K562 (cell line): ENCODE measurements around the gene LMF2. TPM values are rescaled to one million over a fixed set of nuclear protein-coding genes. Genes with fewer than 3 reads are reported as not detected.

Source experiments
- DDX20 ChIP-seq: fragments of 450-650 bp; IDR thresholded peaks from 2 replicates; pipeline ENCODE4 v1.6.1; 2016; ENCODE audit warnings: missing genetic modification characterization, low read depth, mild to moderate bottlenecking, missing compliant biosample characterization, moderate library complexity
- DIDO1 ChIP-seq: fragments of 450-650 bp; IDR thresholded peaks from 2 replicates; pipeline ENCODE4 v1.6.1; 2016; ENCODE audit warnings: low read depth, missing biosample characterization, missing genetic modification characterization
- GTF2A2 ChIP-seq: IDR thresholded peaks from 2 replicates; pipeline ENCODE4 v1.6.1; 2016; ENCODE audit warnings: mild to moderate bottlenecking, missing genetic modification characterization, missing compliant biosample characterization
- MXI1 ChIP-seq: IDR thresholded peaks from 2 replicates; pipeline ENCODE4 v1.6.1; 2011; ENCODE audit warnings: low read depth, mild to moderate bottlenecking, improper control_type of control experiment, low read length
- NELFE ChIP-seq: IDR thresholded peaks from 2 replicates; pipeline ENCODE4 v1.6.1; 2011; ENCODE audit warnings: mild to moderate bottlenecking; ENCODE audit not compliant: insufficient read depth, insufficient read length
- ZFP30 ChIP-seq: fragments of 250-450 bp; sonication (Bioruptor Pico); IDR thresholded peaks from 2 replicates; pipeline ENCODE4 v1.8.0; 2022; ENCODE audit warnings: moderate library complexity, mild to moderate bottlenecking, inconsistent platforms, borderline replicate concordance
- ZNF445 ChIP-seq: fragments of 250-450 bp; sonication (Bioruptor Pico); IDR thresholded peaks from 2 replicates; pipeline ENCODE4 v1.4.0; 2020; ENCODE audit warnings: low read depth, mild to moderate bottlenecking, moderate library complexity
- ZNF644 ChIP-seq: fragments of 200-800 bp; sonication (Bioruptor generic); IDR thresholded peaks from 2 replicates; pipeline ENCODE4 v1.6.1; 2016; ENCODE audit warnings: low read depth, missing genetic modification characterization, missing compliant biosample characterization
- ZSCAN29 ChIP-seq: fragments of 450-650 bp; IDR thresholded peaks from 2 replicates; pipeline ENCODE4 v1.6.1; 2017
- polyA plus RNA-seq, 8 experiments: library from polyadenylated mRNA; depleted of rRNA in 4 of 8; stranded (reverse) in 5 of 8; unstranded in 3 of 8; fragments of >200 nt; fragmentation: Nextera tagmentation in 2 of 8; fragmentation: Illumina TruSeq in 1 of 8; extraction: Ambion mirVana in 2 of 8; extraction: Trizol in 1 of 8; gene quantifications; 2 replicates each; pipeline versions ENCODE4 v1.2.1 to v1.2.3, GENCODE V29; 2011 to 2014; ENCODE audit warnings: inconsistent platforms in 1 of 8, missing spikeins in 1 of 8
- total RNA-seq, 7 experiments: library from RNA; depleted of rRNA in 6 of 7; stranded (reverse); fragments of >200 nt in 6 of 7; fragmentation: Illumina TruSeq in 2 of 7; extraction: Trizol in 2 of 7; gene quantifications; 2 replicates each; pipeline versions ENCODE4 v1.2.1 to v1.2.3, GENCODE V29; 2011 to 2021; ENCODE audit warnings: low replicate concordance in 1 of 7
- TF ChIP-seq, protein P1 (sequence below), 2 experiments: fragments of 450-650 bp; IDR thresholded peaks; 2 replicates each; pipeline ENCODE4 v1.6.1; 2016; ENCODE audit warnings: mild to moderate bottlenecking in 2 of 2, borderline replicate concordance in 1 of 2, low read depth in 1 of 2, moderate library complexity in 1 of 2
- TF ChIP-seq, protein P2 (sequence below): sonication (generic); formaldehyde crosslinking; IDR thresholded peaks from 2 replicates; pipeline ENCODE4 v1.8.0; 2022; ENCODE audit warnings: missing genetic modification reagents, mild to moderate bottlenecking, borderline replicate concordance
- TF ChIP-seq, protein P3 (sequence below): sonication (generic); formaldehyde crosslinking; IDR thresholded peaks from 2 replicates; pipeline ENCODE4 v1.8.1; 2023; ENCODE audit warnings: mild to moderate bottlenecking, missing genetic modification reagents
- TF ChIP-seq, protein P4 (sequence below), 2 experiments: fragments of 450-650 bp; conservative IDR thresholded peaks; 2 replicates each; pipeline ENCODE4 v1.6.1; 2017; ENCODE audit warnings: mild to moderate bottlenecking in 2 of 2, moderate library complexity in 2 of 2

Gene LMF2
- total and polyA plus RNA-seq, 9 of the 15 experiments (the other 6 are each of a cell fraction or from before 2014, with no cell fraction given): 0.08 to 37.1 (median 7.6) TPM

DNA sequence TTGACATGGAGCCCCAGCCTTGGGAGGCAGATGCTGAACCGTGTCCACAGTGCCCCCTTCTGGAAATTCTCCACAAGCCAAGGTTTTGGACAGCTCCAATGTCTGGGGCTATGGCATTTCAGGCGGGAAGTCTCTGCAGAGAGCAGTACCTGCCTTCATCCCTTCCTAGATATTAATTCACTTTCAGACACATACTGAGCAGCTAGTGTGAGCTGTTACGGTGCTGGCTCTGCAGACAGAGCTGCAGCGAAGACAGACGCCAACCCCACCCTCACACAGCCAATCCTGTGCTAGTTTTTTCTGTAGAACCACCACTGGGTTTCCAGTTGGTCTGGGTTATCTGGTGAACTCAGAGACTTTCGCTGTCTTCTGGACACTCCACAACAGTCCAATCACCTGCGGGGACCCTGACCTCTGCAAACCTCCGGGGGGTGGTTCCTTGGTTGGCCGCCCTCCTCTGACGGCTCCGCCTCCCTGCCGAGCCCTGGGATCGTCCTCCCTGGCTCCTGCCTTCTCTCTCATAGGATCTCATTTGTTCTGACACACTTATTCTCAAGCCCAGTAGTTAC is 9.1 kb downstream of the LMF2 start (continued):
- TF ChIP-seq, protein P1, sequence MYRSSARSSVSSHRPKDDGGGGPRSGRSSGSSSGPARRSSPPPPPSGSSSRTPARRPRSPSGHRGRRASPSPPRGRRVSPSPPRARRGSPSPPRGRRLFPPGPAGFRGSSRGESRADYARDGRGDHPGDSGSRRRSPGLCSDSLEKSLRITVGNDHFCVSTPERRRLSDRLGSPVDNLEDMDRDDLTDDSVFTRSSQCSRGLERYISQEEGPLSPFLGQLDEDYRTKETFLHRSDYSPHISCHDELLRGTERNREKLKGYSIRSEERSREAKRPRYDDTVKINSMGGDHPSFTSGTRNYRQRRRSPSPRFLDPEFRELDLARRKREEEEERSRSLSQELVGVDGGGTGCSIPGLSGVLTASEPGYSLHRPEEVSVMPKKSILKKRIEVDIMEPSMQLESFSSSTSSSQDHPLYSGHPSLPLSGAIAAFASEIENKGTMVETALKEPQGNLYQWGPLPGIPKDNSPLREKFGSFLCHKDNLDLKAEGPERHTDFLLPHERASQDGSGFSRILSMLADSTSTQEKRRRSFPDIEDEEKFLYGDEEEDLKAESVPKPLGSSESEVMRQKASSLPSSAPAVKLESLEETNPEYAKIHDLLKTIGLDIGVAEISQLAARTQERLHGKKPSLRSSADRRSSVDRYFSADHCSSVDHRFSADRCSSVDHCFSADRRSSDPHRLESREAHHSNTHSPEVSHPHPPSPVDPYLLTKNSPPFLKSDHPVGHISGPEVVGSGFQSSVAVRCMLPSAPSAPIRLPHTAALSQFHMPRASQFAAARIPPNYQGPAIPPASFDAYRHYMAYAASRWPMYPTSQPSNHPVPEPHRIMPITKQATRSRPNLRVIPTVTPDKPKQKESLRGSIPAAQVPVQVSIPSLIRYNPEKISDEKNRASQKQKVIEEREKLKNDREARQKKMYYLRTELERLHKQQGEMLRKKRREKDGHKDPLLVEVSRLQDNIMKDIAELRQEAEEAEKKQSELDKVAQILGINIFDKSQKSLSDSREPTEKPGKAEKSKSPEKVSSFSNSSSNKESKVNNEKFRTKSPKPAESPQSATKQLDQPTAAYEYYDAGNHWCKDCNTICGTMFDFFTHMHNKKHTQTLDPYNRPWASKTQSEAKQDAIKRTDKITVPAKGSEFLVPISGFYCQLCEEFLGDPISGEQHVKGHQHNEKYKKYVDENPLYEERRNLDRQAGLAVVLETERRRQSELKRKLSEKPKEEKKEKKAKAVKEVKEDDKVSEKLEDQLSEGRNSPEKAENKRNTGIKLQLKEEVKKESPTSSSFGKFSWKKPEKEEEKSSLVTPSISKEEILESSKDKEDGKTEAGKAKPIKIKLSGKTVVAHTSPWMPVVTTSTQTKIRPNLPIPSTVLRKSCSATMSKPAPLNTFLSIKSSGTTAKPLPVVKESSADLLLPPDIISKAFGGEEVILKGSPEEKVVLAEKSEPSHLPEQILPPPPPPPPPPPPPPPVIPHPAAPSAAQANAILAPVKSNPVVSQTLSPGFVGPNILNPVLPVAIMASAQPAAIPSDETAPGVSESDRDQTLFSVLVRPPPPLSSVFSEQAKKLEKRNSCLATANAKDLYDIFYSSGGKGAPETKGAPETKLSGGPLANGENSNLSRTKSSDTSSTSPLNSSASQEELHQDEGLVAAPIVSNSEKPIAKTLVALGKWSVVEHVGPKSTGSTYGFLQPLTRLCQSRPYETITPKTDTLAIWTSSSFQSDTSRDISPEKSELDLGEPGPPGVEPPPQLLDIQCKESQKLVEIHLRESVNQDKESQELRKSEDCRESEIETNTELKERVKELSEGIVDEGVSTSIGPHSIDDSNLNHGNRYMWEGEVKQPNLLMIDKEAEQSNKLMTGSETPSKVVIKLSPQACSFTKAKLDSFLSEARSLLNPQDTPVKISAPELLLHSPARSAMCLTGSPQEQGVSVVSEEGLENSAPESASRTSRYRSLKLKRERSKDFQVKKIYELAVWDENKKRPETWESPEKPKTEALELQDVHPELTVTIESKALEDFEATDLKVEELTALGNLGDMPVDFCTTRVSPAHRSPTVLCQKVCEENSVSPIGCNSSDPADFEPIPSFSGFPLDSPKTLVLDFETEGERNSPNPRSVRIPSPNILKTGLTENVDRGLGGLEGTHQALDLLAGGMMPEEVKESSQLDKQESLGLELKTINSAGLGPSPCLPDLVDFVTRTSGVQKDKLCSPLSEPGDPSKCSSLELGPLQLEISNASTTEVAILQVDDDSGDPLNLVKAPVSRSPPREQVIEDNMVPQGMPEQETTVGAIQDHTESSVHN (IDR thresholded peaks at IDR 0.05; ENCODE audit: borderline replicate concordance in 1 of 2, low read depth in 1 of 2): no peak
- TF ChIP-seq ZFP30 (CRISPR knock-in tag) (no peak), NELFE (no peak), MXI1 (no peak), ZNF644 (no peak), ZNF445 (no peak), DDX20 (no peak), GTF2A2 (tag) (no peak), ZSCAN29 (no peak), DIDO1 (tag) (no peak)
- TF ChIP-seq, protein P2, sequence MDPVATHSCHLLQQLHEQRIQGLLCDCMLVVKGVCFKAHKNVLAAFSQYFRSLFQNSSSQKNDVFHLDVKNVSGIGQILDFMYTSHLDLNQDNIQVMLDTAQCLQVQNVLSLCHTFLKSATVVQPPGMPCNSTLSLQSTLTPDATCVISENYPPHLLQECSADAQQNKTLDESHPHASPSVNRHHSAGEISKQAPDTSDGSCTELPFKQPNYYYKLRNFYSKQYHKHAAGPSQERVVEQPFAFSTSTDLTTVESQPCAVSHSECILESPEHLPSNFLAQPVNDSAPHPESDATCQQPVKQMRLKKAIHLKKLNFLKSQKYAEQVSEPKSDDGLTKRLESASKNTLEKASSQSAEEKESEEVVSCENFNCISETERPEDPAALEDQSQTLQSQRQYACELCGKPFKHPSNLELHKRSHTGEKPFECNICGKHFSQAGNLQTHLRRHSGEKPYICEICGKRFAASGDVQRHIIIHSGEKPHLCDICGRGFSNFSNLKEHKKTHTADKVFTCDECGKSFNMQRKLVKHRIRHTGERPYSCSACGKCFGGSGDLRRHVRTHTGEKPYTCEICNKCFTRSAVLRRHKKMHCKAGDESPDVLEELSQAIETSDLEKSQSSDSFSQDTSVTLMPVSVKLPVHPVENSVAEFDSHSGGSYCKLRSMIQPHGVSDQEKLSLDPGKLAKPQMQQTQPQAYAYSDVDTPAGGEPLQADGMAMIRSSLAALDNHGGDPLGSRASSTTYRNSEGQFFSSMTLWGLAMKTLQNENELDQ: no peak
- TF ChIP-seq, protein P3, sequence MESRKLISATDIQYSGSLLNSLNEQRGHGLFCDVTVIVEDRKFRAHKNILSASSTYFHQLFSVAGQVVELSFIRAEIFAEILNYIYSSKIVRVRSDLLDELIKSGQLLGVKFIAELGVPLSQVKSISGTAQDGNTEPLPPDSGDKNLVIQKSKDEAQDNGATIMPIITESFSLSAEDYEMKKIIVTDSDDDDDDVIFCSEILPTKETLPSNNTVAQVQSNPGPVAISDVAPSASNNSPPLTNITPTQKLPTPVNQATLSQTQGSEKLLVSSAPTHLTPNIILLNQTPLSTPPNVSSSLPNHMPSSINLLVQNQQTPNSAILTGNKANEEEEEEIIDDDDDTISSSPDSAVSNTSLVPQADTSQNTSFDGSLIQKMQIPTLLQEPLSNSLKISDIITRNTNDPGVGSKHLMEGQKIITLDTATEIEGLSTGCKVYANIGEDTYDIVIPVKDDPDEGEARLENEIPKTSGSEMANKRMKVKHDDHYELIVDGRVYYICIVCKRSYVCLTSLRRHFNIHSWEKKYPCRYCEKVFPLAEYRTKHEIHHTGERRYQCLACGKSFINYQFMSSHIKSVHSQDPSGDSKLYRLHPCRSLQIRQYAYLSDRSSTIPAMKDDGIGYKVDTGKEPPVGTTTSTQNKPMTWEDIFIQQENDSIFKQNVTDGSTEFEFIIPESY: peak; percentile 40; the same call in 1 of the 2 replicates
- TF ChIP-seq, protein P4, sequence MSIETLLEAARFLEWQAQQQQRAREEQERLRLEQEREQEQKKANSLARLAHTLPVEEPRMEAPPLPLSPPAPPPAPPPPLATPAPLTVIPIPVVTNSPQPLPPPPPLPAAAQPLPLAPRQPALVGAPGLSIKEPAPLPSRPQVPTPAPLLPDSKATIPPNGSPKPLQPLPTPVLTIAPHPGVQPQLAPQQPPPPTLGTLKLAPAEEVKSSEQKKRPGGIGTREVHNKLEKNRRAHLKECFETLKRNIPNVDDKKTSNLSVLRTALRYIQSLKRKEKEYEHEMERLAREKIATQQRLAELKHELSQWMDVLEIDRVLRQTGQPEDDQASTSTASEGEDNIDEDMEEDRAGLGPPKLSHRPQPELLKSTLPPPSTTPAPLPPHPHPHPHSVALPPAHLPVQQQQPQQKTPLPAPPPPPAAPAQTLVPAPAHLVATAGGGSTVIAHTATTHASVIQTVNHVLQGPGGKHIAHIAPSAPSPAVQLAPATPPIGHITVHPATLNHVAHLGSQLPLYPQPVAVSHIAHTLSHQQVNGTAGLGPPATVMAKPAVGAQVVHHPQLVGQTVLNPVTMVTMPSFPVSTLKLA (conservative IDR thresholded peaks at IDR 0.05): peak in 1 of 2 experiments; percentile 37; a peak in 2 of 4 replicates
